ENCODE results near the gene LRRN4CL.
"Not testable (repeated sequence)": the region's sequence is repeated elsewhere in the genome, so short reads cannot be mapped to it uniquely, and the experiment has no call there.

GRCh38 chr11:62693624-62694023, 4.3 kb upstream of the LRRN4CL start:
- not testable (repeated sequence) for TF ChIP-seq ZBTB49 (CRISPR knock-in tag; IDR thresholded peaks at IDR 0.05; ENCODE audit: borderline replicate concordance); EZH2 (IDR thresholded peaks at IDR 0.05; ENCODE audit: borderline replicate concordance, low read depth, low read length); BRD4 (IDR thresholded peaks at IDR 0.05); ZNF436 (CRISPR knock-in tag; IDR thresholded peaks at IDR 0.05); GABPB1 (CRISPR knock-in tag; IDR thresholded peaks at IDR 0.05); BCOR (IDR thresholded peaks at IDR 0.05); ZNF584 (CRISPR knock-in tag; IDR thresholded peaks at IDR 0.05; ENCODE audit: low read depth); CTCF (IDR thresholded peaks at IDR 0.05 in 2 of 3, conservative IDR thresholded peaks at IDR 0.05 in 1 of 3; ENCODE audit: insufficient read depth in 2 of 3, low read depth in 1 of 3, low read length in 3 of 3)

All from K562 (cell line).